HG03025 (cell line): ENCODE measurements around the gene SLC26A11.
"Not testable (repeated sequence)": the region's sequence is repeated elsewhere in the genome, so short reads cannot be mapped to it uniquely, and the experiment has no call there.

Source experiments
- ATAC-seq: cut with Tn5 transposase; IDR thresholded peaks from one replicate; pipeline ENCODE4 v1.9.1; 2021; ENCODE audit warnings: mild to moderate bottlenecking, moderate library complexity; ENCODE audit not compliant: unreplicated experiment, low FRiP score

SLC26A11 gene

GRCh38 chr17:80297996-80298560 is 77.9 kb downstream of the SLC26A11 start:
- ATAC-seq = no peak

GRCh38 chr17:80299350-80300100 is 79.3 kb downstream of the SLC26A11 start:
- not testable (repeated sequence) for ATAC-seq

- not testable (repeated sequence) for ATAC-seq
Measured at GRCh38 chr17:80300756-80301155, 80.5 kb downstream of the SLC26A11 start.
